ENCODE data around the gene KBTBD3.
A peak's percentile ranks its signal among the peaks of the same experiment; 100 is the strongest.

GRCh38 chr11:106076919-106077608 is at the start of gene KBTBD3:
- no peak for TF ChIP-seq EZH2 (IDR thresholded peaks at IDR 0.05)
- peak; percentile 51 for TF ChIP-seq CTCF (IDR thresholded peaks at IDR 0.05)

All from neural progenitor cell (in vitro differentiated cells).